Measurements from ENCODE around the gene HSD11B1L.

DNA sequence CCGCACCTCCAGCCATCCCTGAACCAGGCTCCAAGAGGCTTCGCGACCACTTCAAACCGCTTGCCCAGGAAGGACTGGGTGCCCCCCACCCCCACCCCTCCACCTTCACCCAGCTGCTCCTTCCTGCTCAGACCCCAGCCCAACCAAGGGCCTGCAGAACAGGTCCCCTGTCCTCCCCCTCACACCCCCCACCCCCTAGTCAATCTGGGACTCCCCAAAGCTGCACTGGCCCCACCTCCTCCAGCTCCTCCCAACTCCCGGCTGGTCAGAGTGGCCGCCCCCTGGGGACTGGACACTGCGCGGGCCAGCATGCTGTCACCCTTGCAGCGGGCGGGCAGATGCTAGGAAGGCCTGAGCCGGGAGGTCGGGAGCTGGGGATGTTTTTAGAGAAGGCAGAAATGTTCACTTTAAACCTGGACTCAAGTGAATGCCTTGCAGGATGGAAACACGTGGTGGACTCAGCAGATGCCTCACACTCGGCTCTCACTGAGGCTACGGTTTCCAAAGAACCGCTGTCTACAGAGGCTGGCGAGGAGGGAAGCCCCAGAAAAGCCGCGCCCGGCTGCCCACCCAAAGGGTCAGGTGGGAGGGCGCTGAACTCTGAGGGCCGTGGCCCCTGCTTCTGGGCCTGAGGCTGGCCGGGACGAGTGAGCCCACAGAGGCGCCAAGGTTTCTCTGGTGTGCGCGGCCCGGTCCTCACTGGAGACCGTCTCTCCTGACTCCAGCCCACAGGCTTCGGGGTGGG is 17.2 kb downstream of the HSD11B1L start:
- TF ChIP-seq, protein P1, sequence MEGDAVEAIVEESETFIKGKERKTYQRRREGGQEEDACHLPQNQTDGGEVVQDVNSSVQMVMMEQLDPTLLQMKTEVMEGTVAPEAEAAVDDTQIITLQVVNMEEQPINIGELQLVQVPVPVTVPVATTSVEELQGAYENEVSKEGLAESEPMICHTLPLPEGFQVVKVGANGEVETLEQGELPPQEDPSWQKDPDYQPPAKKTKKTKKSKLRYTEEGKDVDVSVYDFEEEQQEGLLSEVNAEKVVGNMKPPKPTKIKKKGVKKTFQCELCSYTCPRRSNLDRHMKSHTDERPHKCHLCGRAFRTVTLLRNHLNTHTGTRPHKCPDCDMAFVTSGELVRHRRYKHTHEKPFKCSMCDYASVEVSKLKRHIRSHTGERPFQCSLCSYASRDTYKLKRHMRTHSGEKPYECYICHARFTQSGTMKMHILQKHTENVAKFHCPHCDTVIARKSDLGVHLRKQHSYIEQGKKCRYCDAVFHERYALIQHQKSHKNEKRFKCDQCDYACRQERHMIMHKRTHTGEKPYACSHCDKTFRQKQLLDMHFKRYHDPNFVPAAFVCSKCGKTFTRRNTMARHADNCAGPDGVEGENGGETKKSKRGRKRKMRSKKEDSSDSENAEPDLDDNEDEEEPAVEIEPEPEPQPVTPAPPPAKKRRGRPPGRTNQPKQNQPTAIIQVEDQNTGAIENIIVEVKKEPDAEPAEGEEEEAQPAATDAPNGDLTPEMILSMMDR (conservative IDR thresholded peaks at IDR 0.05 in 1 of 2, IDR thresholded peaks at IDR 0.05 in 1 of 2; ENCODE audit: extremely low read depth in 1 of 2, insufficient read depth in 1 of 2, low read depth in 1 of 2, low read length in 2 of 2), result no peak
- no peak for TF ChIP-seq EZH2 (IDR thresholded peaks at IDR 0.05; ENCODE audit: borderline replicate concordance, low read length)
